ENCODE measurements around the gene CTAGE8.
"Not testable (repeated sequence)": the region's sequence is repeated elsewhere in the genome, so short reads cannot be mapped to it uniquely, and the experiment has no call there.

The CTAGE8 gene, protein sequence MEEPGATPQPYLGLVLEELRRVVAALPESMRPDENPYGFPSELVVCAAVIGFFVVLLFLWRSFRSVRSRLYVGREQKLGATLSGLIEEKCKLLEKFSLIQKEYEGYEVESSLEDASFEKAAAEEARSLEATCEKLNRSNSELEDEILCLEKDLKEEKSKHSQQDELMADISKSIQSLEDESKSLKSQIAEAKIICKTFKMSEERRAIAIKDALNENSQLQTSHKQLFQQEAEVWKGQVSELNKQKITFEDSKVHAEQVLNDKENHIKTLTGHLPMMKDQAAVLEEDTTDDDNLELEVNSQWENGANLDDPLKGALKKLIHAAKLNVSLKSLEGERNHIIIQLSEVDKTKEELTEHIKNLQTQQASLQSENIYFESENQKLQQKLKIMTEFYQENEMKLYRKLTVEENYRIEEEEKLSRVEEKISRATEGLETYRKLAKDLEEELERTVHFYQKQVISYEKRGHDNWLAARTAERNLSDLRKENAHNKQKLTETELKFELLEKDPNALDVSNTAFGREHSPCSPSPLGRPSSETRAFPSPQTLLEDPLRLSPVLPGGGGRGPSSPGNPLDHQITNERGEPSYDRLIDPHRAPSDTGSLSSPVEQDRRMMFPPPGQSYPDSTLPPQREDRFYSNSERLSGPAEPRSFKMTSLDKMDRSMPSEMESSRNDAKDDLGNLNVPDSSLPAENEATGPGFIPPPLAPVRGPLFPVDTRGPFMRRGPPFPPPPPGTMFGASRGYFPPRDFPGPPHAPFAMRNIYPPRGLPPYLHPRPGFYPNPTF

DNA sequence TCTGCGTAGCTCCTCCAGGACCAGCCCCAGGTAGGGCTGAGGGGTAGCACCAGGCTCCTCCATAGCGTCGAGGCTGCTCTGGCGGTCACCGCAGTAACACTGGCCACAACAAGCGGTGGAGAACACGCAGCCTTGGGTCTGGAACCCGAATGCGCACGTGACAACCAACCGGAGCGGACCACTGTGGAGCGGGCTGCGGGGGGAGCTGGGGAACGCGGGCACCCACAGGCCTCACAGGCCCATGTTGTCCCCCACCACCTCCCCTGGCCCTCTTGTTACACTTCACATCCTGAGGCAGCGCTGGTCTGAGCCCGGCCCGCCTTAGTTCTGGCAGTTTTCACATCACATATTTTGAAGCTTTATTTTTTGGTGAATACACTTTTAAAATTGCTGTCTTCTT, at the start of gene CTAGE8:
CTAGE8 (minus strand) TSS at position 101 of the 400 bp plus-strand sequence; CDS start at position 63, 38 bp downstream.
- in situ Hi-C loops (cut with MboI; ENCODE audit: low sequenced_read_pairs), result not testable (repeated sequence)

DNA sequence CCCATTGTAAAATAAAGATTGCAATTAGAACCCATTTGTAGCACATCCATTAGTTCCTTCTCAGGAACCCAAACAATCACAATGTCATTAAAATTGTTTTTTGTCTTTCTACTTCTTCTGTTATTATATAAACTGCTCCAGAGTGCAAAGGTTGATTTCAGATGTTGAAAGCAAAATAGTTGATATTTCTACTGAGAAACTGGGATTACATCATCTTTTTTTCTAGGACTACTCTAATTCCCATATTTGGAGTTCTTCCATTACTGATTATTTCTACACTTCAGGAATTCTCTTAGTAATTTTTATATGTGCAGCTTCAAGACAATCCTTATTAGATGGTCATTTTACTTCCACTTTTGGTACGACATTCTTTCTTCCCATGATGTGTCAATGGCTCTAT, 48.4 kb upstream of the CTAGE8 start:
- in situ Hi-C loops (cut with MboI; ENCODE audit: low sequenced_read_pairs), result not testable (repeated sequence)

DNA sequence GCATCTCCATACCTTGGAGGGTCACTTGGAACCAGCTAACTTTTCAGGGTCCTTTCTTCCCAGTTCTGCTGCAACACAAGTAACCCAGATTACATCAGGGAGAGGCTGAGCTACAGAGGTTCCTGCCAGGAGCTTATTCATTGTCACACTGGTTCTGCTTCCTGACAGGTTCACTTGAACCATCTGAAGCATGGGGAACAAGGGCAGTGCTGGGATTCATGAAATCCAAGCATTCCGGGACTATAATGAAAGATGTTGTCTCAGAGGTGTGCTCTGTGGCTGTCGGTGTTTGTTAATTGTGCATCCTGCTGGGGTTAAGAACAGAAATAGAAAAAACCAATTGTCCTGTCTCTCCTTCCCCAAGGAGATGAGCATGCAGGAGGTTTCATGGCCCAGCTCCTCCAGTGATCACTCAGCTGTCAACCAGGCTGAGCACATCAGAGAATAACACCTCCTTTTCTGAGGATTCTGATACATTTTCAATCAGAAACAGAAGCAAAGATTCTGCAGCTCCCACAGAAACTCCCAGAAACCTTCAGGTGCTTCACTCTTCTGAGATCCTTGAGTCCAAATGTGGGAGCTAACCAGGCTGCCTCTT, 42.9 kb upstream of the CTAGE8 start, which contains the start of gene OR2A1:
OR2A1 (plus strand) TSS at position 548 of the 598 bp plus-strand sequence. CDS start 5,706 bp downstream, outside the sequence.
- in situ Hi-C loops (cut with MboI; ENCODE audit: low sequenced_read_pairs), result not testable (repeated sequence)

DNA sequence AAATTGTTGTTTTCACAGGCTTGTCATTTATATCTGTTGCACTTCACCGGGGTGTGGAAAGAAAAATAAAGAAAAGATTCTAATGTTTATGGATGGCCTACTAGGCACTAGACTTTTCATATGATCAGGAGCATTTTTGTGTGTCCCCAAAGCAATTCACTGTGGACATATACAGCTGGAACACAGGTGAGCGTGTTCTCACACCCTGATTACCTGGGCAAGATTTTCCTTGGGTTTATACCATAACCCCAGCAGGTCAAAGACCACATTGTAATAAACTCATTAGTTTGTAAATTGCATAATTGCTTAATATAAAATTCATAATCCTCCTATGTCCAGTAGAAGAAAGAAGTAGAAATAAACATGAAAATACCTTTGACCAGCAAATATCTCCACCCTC, 42.1 kb upstream of the CTAGE8 start:
- in situ Hi-C loops (cut with MboI; ENCODE audit: low sequenced_read_pairs), result not testable (repeated sequence)

DNA sequence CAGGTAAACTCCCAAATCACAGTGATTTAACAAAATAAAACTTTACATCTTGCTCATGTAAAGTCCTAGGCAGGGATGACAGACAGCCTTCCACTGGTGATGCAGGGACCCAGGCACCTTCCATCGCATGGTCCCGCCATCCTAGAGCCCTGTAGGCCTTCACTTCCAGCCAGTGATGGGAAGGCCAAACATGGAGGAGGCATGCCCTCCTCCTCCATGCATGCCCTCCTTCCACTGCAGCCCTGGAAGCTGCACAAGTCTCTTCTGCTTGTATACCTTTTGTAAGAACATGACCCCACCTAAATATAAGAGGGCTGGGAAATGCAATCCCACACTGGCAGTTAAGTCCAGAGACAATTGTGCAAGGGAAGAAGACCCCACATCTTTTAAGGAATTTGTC, 40.6 kb upstream of the CTAGE8 start:
- in situ Hi-C loops (cut with MboI; ENCODE audit: low sequenced_read_pairs), result not testable (repeated sequence)

DNA sequence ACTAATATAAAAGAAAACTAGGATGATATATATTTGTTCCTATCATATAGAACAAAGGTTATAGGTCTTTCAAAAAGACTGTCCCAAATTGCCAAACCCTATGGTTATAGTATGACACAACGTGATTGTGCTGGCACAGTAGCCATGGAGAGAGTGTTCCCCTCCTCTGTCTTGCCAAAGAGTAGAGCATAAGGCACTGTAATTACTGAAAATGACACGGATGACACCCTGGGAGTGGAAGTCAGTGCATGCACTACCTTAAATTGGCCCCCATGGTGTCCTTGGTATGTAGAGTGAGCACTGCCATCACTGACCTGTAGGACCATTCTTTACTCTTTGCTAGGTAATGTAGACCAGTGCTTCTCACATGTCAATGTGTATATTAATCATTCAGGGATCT, 36.1 kb upstream of the CTAGE8 start:
- in situ Hi-C loops (cut with MboI; ENCODE audit: low sequenced_read_pairs), result not testable (repeated sequence)

DNA sequence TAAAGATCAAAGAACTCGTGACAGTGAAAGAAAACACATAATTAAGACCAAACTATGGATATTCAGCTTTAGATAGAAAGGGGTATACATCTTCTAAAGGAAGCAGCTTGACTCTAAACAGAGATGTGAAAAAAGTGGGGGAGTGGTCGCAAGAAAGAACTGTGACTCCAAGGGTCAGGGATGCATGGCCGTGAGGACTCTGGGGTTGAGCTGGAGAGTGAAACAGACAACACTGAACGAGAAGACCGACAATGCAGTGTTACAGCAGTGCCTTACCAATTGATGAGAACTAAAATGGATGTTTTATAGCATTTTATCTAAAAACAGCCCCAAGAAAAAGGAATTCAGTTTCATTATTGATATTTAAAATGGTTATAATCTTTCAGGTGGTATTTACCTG, 34.5 kb upstream of the CTAGE8 start:
- in situ Hi-C loops (cut with MboI; ENCODE audit: low sequenced_read_pairs), result not testable (repeated sequence)

DNA sequence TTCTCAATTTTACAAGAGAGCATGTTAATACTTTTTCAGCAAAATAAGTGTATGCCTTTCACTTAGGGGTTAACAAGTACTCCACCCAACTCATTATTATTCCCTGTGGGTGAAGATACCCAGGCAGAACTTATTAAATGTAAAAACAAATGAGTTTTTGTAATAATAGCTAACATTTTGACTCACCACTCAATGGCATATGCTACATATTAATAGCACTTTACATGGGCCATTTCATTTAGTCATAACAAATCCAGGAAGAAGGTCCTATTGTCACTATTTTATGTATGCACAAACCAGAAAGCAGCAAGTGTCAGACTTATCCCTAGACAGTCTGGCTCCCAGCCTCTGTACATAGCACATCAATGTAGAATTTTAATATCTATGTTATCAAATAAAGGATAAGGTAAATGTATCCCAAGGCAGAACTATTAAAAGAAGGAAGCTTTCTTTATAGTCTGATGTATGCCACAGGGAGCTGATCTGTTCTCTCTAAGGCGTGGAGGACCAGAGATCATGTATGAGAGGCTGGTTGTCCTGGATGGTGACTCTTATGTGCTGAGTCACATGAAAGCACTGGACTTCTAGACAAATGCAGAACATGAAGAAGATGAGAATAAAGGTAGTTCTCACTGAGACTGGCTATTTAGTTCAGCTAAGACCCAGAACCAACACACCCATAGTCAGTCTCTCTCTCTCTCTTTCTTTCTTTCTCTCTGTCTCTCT, 33.7 kb upstream of the CTAGE8 start:
- in situ Hi-C loops (cut with MboI; ENCODE audit: low sequenced_read_pairs), result not testable (repeated sequence)

DNA sequence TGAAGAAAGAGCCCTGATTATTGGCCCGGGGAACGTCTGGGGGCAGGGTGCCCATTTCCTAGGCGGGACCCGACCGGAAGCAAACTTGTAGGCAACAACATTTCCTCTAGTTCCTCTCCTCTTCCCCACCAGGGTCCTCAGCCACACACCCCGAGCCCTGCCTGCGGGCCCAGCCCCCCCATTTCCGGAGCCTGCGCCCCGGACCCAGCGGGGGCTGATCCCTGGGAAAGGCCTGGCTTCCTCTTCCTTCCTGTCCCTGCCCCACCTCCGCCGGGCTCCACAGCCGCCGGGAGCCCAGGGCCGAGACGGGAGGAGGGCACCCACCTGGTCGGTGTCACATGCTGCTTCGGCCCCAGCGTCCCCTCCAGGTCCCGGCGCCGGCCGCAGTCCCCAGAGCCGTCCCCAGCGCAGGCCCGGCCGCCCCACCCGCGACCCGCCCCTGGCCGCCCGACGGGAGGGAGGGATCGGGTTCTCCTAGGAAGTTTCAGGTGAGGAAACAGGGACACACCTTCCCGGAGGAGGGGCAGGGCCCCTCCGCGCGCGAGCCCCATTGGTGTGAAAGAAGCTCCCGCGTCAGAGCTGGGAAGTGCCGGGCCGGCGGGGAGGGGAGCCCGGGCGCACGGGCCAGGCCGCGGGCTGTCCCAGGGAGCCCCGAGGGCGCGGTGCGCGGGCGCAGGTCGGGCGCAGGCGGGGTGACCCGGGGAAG, 24.9 kb upstream of the CTAGE8 start:
- in situ Hi-C loops (cut with MboI; ENCODE audit: low sequenced_read_pairs), result not testable (repeated sequence)

DNA sequence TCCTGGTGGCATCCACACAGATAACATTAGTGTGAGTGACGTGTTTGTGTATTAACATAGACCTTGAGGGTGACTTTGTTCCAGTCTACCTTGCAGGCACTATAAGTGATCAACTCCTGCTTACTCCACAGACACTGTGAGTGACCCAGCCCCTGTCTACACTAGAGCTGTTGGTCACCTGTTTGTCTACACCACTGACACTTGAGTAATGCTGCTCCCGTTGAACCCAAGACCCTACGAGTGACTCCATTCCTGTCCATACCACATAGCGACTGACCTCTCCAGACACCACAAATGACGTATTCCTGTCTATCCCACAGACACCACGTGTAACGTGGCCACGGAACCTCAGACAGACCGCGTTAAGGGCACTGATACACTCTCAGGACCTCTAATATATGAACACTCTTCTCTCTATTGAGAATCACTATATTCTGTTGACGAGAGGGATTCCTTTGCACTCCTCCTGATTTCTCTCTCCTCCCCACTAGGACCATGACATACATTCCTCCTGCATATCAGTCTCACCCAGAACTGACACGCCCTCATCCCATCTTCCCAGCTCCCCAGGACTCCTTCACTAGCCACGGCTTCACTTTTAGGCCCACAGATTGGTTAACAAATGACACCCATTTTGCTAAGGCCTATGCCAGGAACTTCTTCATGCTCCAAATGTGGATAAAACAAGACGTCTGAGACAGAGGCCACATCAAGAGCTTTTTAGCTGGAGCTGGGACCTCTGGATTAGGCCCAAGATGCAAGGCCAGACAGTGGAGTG, 23.5 kb upstream of the CTAGE8 start:
- in situ Hi-C loops (cut with MboI; ENCODE audit: low sequenced_read_pairs), result not testable (repeated sequence)

DNA sequence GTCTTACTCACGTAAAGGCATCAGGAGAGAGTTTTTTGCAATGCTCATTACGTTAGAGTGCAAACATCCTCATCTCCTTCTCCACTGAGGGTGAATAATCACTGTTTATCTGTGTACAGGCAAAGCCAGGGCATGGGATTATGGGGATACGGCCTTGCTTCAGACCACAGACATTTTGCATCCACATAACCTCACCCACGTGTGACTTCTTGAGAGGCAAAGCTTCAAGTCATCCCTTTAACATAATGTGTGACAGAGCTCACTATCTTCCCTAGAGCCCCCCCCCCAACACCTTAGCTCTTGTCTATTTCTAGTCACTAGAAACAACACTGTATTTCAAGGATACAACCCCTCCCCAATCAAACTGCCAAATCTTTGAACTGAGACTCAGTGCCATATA, 22.5 kb upstream of the CTAGE8 start:
- in situ Hi-C loops (cut with MboI; ENCODE audit: low sequenced_read_pairs), result not testable (repeated sequence)

DNA sequence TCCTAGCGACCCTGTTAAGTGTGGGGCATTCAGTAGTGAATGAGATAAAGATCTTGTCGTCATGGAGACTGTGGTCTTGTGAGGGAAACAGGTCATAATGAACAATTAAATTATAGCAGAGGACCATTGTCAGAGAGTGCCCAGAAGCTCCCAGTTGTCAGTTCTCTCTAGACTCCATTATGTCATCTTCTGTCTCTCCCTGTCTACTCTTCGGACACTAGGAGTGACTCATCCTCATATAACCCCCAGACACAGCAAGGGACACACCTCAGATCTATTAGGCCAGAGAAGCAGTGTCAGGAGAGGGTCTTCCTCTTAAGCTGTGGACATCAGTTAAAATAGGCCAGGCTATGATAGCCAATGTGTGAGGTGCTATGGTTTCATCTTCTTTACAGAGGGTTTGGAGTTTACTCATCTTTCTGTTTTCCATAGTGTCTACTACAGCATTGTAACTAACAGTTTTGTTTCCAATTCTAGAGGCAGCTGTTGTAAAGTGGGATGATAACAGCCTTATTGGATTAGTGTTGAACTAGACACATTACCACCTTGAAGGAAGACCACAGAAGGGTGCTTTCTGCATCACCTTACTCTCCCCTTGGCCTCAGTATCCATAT, 18.2 kb upstream of the CTAGE8 start:
- in situ Hi-C loops (cut with MboI; ENCODE audit: low sequenced_read_pairs), result not testable (repeated sequence)

DNA sequence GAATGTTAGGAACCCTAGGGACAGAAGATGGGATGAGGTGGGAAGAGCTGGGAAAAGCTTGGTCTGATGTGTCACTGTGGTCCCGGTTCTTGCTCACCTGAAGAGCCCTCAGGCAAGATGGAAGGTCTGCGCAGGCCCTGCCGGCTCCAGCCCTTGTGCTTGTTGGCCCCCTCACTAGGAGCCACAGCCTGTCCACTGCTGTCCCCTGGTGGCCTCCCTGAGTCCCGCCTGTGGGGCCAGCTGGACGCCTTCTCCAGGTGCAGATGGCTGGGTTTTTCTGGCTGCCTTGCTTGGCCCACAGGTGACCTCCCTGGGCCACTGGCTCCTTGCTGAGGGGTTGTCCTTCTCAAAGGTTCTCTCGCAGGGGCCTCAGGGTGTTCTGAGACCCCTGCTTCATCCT, 14.6 kb upstream of the CTAGE8 start:
- in situ Hi-C loops (cut with MboI; ENCODE audit: low sequenced_read_pairs), result not testable (repeated sequence)

DNA sequence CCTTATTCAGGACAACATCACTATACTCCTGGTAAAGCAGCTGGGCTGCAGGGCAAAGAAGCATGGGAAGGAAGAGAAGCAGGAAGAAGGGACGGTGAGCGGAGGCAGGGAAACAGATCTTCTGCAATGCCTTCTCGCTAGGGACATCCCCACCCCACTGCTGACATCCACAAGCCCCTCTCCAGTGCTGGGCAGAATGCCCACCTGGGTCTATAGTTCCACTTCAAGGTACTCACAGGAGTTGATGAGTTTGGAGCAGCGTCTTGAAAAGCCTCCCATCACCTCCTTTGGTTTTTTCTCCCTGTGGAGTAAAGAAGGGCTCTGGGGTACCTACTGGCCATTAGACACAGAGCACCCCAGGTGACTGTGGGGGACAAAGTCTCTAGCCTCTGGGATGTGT, 13.4 kb upstream of the CTAGE8 start:
- in situ Hi-C loops (cut with MboI; ENCODE audit: low sequenced_read_pairs), result not testable (repeated sequence)

DNA sequence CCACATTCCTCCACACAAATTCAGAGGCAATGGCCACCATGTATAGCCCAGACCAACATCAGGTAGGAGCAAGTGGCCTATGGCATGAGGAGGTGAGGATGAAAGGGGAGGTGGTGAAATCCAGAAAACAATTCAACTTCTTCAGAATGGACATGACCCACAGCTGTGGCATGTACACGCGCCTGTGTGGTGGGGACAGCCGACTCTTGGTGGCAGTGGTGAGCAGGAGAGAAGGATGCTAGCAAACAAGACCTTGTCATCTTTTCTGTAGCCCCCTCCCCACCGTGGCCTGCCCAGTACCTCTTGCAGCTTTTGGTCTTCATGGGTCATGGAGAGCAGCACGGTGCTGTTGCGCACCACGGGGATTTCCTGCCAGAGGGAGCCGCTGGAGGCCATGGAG, 12.9 kb upstream of the CTAGE8 start:
- in situ Hi-C loops (cut with MboI; ENCODE audit: low sequenced_read_pairs), result not testable (repeated sequence)

DNA sequence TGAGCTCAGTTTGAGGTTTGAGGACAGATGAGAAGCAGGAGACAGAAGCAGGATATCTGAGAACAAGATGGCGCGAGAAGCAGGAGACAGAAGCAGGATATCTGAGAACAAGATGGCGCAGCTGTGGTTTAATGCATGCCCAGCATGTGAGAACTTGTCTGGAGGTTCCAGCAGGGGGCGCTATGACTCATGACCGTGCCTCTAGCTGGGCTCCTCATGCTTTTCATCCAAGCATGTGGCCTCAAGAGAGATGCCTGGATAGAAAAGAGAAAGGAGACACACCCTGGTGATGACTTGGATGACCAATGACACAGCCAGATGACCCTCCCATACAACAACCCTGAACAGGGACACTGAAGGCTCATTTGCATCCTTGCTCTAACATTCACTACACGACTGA, 10.9 kb upstream of the CTAGE8 start:
- in situ Hi-C loops (cut with MboI; ENCODE audit: low sequenced_read_pairs), result not testable (repeated sequence)

DNA sequence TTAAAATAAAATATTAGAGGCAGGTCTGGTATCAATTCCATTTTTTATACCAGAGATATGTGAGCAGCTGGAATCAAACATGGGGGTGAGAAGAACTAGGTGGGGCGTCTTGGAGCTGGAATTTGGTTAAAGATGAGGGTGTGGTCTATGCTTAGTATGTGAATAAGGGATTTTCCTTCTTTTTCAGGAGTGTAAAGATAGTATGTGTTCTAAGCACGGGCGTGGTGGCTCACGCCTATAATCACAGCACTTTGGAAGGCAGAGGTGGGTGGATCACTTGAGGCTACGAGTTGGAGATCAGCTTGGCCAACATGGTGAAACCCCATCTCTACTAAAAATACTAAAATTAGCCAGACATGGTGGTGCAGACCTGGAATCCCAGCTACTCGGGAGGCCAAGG, 6.2 kb upstream of the CTAGE8 start:
- in situ Hi-C loops (cut with MboI; ENCODE audit: low sequenced_read_pairs), result not testable (repeated sequence)

DNA sequence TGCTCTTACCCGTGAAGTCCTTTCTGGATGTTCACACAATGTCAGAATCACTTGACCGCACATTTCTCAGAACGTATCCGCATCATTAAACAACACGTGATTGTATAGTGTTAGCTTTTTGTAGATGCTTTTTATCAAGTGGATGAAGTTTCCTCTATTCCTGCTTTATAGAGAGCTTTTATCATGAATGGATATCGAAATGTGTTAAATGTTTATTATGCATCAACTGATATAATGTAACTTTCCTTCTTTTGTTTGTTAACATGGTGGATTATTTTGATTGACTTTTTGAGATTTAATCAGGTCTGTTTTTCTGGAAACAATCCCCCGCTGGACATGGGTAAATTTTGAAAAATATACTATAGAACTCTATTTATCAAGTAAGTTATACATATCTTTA, 4.4 kb downstream of the CTAGE8 start, which contains the start of gene OR2A7:
OR2A7 (minus strand) TSS at position 101 of the 400 bp plus-strand sequence. CDS start 5,164 bp downstream, outside the sequence.
- in situ Hi-C loops (cut with MboI; ENCODE audit: low sequenced_read_pairs), result not testable (repeated sequence)

DNA sequence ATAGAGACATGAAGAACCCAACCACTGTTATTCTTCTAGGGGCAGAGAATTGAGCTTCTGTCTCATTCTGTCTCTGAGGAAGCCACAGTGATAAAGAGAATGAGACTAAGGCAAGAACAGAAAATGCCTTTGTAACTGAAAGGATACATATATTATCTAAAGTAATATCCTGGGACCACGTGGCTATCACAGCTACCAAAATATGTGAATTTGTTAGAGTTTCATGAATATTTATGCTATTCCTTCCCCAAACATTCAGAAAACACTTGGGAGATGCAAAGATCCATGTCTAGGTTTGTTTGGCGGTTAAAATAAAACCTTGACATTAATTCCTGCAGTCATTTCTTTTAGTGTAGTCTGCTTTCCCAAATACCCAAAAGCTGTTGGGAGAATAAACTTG, 7.0 kb downstream of the CTAGE8 start:
- in situ Hi-C loops (cut with MboI; ENCODE audit: low sequenced_read_pairs), result not testable (repeated sequence)

All from HL-60/S4 (cell line).